NAMALWA (cell line): ENCODE measurements around the gene MAP3K10.
"Not testable (repeated sequence)": the region's sequence is repeated elsewhere in the genome, so short reads cannot be mapped to it uniquely, and the experiment has no call there.

Experiments
- DNase-seq: peaks from one replicate; pipeline ENCODE4 v3.0.0-alpha.2; 2015; ENCODE audit warnings: low spot score

Gene MAP3K10

GRCh38 chr19:40190891-40191835 lies at the start of gene MAP3K10:
Gene MAP3K10 (plus strand): TSS chr19:40191426. CDS start chr19:40192032, 606 bp downstream.
- peak; percentile 84 for DNase-seq

GRCh38 chr19:40141551-40141950 lies 49.7 kb upstream of the MAP3K10 start:
- DNase-seq, result no peak

GRCh38 chr19:40143612-40144011 lies 47.6 kb upstream of the MAP3K10 start:
- DNase-seq, result peak; percentile 72

- peak; percentile 30 for DNase-seq
Observed at GRCh38 chr19:40144151-40144550, 47.1 kb upstream of the MAP3K10 start.

- DNase-seq, result peak; percentile 41
Observed at GRCh38 chr19:40144947-40145748, 46.1 kb upstream of the MAP3K10 start.

GRCh38 chr19:40145749-40146029 lies 45.5 kb upstream of the MAP3K10 start:
- not testable (repeated sequence) for DNase-seq

GRCh38 chr19:40147338-40147692 lies 43.9 kb upstream of the MAP3K10 start:
- DNase-seq, result no peak

- no peak for DNase-seq
Observed at GRCh38 chr19:40147693-40148347, 43.4 kb upstream of the MAP3K10 start.

- no peak for DNase-seq
Observed at GRCh38 chr19:40149501-40149900, 41.7 kb upstream of the MAP3K10 start.

- DNase-seq, result no peak
Observed at GRCh38 chr19:40150170-40150569, 41.1 kb upstream of the MAP3K10 start.

- DNase-seq, result no peak
Observed at GRCh38 chr19:40154121-40154680, 37.0 kb upstream of the MAP3K10 start.

- peak; percentile 29 for DNase-seq
Observed at GRCh38 chr19:40155749-40156265, 35.4 kb upstream of the MAP3K10 start.

- no peak for DNase-seq
Observed at GRCh38 chr19:40157059-40157458, 34.2 kb upstream of the MAP3K10 start.

- no peak for DNase-seq
Observed at GRCh38 chr19:40159744-40160143, 31.5 kb upstream of the MAP3K10 start.

GRCh38 chr19:40162104-40162503 lies 29.1 kb upstream of the MAP3K10 start:
- DNase-seq, result no peak

GRCh38 chr19:40163541-40164129 lies 27.6 kb upstream of the MAP3K10 start:
- peak; percentile 55 for DNase-seq

- peak; percentile 68 for DNase-seq
Observed at GRCh38 chr19:40165362-40165937, 25.8 kb upstream of the MAP3K10 start.

GRCh38 chr19:40169482-40170302 lies 21.5 kb upstream of the MAP3K10 start:
- not testable (repeated sequence) for DNase-seq

GRCh38 chr19:40170303-40170989 lies 20.8 kb upstream of the MAP3K10 start:
- not testable (repeated sequence) for DNase-seq

- DNase-seq, result not testable (repeated sequence)
Observed at GRCh38 chr19:40171293-40171692, 19.9 kb upstream of the MAP3K10 start.
